Hindlimb muscle (tissue), 1 donor: ENCODE measurements around the gene RALGAPB. TPM values are rescaled to one million over a fixed set of nuclear protein-coding genes. Genes with fewer than 3 reads are reported as not detected.
"Not testable (repeated sequence)": the region's sequence is repeated elsewhere in the genome, so short reads cannot be mapped to it uniquely, and the experiment has no call there.

Source experiments
- DNase-seq: peaks from one replicate; pipeline ENCODE4 v3.0.0-alpha.2; 2013
- polyA plus RNA-seq: library from polyadenylated mRNA; unstranded; fragments of 120-200 nt; gene quantifications from one replicate; pipeline ENCODE4 v1.2.1, GENCODE V29; 2013; ENCODE audit not compliant: insufficient read length

The RALGAPB gene
- polyA plus RNA-seq, 1 donor: 20.4 TPM

GRCh38 chr20:38586181-38586525, 113.5 kb downstream of the RALGAPB start:
- no peak for DNase-seq

GRCh38 chr20:38588303-38588702, 115.7 kb downstream of the RALGAPB start:
- DNase-seq: no peak

- no peak for DNase-seq
These were observed 116.7 kb downstream of the RALGAPB start for GRCh38 chr20:38589351-38589750.

GRCh38 chr20:38589967-38590675, 117.5 kb downstream of the RALGAPB start:
- DNase-seq: no peak

GRCh38 chr20:38590676-38591473, 118.2 kb downstream of the RALGAPB start:
- no peak for DNase-seq

GRCh38 chr20:38591474-38592410, 119.1 kb downstream of the RALGAPB start:
- DNase-seq: no peak

GRCh38 chr20:38592411-38592790, 119.8 kb downstream of the RALGAPB start:
- not testable (repeated sequence) for DNase-seq

- not testable (repeated sequence) for DNase-seq
These were observed 121.6 kb downstream of the RALGAPB start for GRCh38 chr20:38594281-38594680.

- DNase-seq: not testable (repeated sequence)
These were observed 123.2 kb downstream of the RALGAPB start for GRCh38 chr20:38595886-38596285.

GRCh38 chr20:38599410-38599882, 126.8 kb downstream of the RALGAPB start:
- no peak for DNase-seq

GRCh38 chr20:38600057-38600456, 127.4 kb downstream of the RALGAPB start:
- DNase-seq: no peak

- DNase-seq: peak; percentile 23
These were observed 128.9 kb downstream of the RALGAPB start, which contains the start of gene ARHGAP40 for GRCh38 chr20:38601216-38602184. Gene ARHGAP40, plus strand, starts transcription at chr20:38601809.

GRCh38 chr20:38602185-38602581, 129.5 kb downstream of the RALGAPB start:
- DNase-seq: no peak

- DNase-seq: no peak
These were observed 130.6 kb downstream of the RALGAPB start for GRCh38 chr20:38603286-38603685.

- DNase-seq: no peak
These were observed 132.2 kb downstream of the RALGAPB start for GRCh38 chr20:38604873-38605303.

- no peak for DNase-seq
These were observed 134.7 kb downstream of the RALGAPB start for GRCh38 chr20:38607351-38607750.

- DNase-seq: no peak
These were observed 135.5 kb downstream of the RALGAPB start for GRCh38 chr20:38608188-38608587.

GRCh38 chr20:38609815-38610214, 137.2 kb downstream of the RALGAPB start:
- no peak for DNase-seq

- DNase-seq: no peak
These were observed 137.9 kb downstream of the RALGAPB start for GRCh38 chr20:38610521-38610920.

- no peak for DNase-seq
These were observed 140.3 kb downstream of the RALGAPB start for GRCh38 chr20:38612751-38613515.

GRCh38 chr20:38615283-38615682, 142.6 kb downstream of the RALGAPB start:
- no peak for DNase-seq
